A172 (cell line): ENCODE measurements around the gene TMEM119. TPM values are rescaled to one million over a fixed set of nuclear protein-coding genes. Genes with fewer than 3 reads are reported as not detected.
A peak's percentile ranks its signal among the peaks of the same experiment; 100 is the strongest.
"Not testable (repeated sequence)": the region's sequence is repeated elsewhere in the genome, so short reads cannot be mapped to it uniquely, and the experiment has no call there.

Experiments used
- DNase-seq: peaks from one replicate; pipeline ENCODE4 v3.0.0-alpha.2; 2015; ENCODE audit warnings: low spot score
- total RNA-seq: library from RNA; depleted of rRNA; stranded (reverse); fragments of >200 nt; shearing (Covaris generic); gene quantifications from 2 replicates; pipeline ENCODE4 v1.2.3, GENCODE V29; 2014

TMEM119 gene
- total RNA-seq, 1 experiment from 2014 or later: not detected

DNA sequence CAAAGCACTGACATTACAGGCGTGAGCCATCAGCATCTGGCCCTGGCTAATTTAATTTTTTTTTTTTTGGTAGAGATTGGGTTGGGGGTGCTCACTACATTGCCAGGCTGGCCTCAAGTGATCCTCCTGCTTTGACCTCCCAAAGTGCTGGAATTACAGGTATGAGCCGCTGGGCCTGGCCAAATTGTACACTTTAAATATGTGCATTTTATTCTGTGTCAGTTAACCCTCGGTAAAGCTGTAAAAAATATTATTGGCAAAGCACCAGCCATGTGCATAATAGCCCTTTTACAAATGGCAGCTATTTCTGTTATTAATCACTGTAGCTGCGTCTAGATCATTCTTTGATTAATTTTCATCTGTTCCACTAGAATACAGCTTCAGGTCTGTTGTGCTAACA lies 12.0 kb downstream of the TMEM119 start:
- DNase-seq: no peak

DNA sequence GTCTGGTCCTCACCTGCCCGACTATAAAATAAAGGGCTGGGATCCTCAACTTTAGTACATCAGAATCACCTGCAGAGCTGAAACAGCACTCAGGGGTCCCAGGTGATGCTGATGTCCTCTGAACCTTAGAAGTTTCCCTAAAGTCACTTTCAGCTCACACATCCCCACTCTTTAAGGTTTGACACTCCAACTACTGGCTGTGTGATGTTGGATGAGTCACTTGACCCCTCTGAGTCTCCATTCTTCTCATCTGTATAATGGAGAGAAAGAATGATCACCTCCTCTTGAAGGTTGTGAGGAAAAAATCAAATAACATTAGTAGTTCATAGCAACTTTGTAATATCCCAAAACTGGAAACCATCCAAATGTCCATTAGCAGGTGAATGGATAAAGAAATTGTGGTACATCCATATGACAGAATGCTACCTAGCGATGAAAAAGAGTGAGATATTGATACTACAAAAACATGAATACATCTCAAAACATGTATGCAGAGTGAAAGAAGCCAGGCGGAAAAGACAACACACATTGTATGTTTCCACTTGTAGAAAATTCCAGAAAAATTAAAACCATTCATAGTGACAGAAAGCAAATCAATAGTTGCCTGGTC lies 13.3 kb downstream of the TMEM119 start:
- no peak for DNase-seq

DNA sequence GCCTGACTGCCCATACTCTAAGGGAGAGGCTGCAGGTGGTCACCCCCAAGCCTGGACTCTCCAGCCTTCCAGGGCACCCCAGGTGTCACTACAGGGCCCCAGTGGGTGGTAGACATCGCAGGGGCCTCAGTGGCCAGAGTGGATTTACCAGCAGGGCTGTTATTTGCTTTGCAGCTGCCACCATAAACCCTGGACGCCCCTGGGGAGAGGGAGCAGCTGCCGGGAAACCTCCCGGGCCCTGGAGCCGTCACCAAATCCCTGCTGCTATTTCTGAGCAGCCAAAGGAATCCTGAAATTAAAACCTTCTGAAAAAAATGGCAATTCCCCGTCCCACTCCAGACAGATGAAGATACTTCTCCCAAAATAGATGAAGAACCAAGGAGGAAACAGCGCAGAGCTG lies 13.9 kb downstream of the TMEM119 start:
- no peak for DNase-seq

DNA sequence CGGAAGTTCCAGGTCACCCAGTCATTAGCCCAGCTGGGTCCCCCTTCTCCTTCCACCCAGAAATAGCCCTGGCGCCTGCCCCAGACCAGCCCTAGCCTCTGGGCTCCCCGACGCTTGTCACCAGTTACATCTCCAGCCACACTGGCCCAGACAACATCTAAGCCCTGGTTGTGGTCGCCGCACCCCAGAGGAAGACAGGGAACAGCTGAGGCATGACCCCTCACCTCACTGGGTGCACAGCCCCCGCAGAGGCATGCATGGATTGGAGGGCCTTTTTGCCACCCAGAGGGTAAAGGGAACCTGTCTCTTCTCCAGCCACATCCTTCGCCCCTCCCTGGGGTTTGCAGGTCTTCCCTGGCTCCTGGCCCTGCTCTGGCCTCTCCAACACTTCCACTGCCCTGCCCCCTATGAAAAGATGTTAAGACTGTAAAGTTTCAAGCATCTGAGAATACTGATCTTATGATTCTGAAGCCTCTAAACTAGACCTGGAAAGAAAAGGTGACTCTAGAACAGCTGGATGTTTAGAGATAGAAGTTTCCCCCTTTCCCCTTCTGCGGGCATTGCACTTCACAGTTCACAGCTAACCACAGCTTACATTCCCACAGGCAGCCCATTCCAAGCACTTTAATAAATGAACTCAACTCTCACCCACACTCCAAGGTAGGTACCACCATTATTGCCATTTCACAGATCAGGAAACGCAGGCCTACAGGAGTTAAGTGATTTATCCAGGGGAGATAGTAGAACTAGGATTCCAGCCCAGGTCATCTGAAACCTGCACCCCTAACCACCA lies 14.7 kb downstream of the TMEM119 start:
- DNase-seq: no peak

DNA sequence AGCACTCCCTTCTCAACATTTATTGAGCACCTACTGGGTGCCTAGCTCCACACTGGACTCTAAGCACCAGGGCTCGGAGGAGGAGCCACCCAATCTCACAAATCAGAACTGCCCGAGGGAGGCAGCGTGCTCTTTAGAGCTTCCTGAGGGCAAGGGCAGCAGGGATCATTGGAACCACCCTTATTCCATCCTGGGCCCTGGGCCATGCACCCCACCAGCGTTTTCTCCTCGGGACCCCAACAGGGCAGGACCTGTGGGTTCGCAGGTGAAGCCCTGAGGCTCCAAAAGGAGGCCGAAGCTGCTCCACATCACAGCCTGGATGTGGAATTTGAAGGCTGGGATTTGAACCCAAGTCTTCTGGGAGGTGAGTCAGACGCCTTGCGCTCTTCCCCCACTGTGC lies 15.4 kb downstream of the TMEM119 start:
- DNase-seq: no peak

DNA sequence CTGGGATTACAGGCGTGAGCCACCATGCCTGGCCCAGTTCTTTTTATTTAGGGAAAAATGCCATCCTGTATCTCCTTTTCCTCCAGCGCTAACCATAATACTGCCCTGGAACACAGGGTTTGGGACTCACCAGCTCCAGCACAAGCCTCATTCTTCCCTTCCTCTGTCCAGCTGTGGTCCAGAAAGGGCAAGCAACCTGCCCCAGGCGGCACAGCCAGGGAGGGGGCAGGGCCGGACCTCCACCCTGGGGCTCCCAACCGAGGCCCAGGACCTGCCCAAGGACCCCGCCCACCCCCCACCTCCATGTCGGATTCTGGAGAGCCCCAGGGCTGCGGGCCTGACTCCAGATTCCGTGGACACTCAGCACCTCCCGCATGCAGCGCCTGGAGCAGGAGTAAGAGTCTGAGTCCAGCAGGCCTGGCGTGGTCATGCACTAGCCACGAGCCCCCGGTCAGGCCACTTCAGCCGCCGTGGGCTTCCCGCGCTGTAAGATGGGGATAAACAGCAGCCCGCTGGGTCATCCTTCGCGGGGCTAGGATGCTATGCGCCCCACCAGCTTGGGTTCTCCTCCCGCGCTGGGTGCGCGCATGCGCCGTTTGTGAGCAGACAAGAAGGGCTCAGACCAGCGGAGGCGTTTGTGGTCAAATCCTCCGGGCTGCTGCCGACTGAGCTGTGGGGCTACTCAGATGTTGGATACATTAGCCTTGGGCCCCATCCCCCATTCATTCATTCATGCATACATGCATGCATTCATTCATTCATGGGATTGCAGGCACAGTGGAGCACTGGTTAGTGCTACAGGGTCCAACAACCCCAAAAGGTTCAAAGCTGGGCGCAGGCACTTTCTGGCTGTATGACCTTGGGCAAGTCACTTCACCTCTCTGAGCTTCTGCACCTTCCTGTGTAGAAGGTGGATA lies 16.3 kb downstream of the TMEM119 start:
- no peak for DNase-seq

DNA sequence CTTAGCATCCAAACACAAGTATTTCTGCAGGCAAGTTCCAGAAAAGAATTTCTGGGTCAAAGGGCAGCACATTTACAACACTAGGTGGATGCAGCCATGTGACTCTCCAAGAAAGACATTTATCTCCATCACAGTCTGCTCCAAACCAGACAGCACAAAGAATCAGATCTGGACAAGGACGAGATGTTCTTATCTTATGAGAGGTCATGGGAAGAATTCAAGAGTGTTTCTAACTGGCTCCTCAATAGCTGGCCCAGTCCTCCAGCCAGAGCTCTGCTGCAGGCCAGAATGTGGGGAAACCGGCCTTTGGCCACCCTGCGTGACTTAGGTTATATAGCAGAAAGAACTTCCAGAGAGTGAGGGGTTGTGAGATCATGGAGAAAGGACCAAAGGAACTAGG lies 17.4 kb downstream of the TMEM119 start:
- DNase-seq: no peak

DNA sequence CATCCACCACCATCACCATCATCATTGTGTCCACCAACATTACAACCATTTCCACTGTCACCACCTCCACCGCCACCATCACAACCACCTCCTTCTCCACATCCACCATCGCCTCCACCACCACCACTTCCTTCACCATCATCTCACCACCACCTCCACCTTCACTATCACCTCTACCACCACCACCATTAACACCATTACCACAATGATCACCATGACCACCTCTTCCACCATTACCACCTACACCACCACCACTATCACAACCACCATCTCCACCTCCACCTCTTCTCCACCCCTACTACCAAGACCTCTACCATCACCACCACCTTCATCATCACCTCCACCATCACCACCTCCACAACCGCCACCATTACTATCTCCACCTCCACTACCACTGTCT lies 19.1 kb downstream of the TMEM119 start:
- DNase-seq: no peak

DNA sequence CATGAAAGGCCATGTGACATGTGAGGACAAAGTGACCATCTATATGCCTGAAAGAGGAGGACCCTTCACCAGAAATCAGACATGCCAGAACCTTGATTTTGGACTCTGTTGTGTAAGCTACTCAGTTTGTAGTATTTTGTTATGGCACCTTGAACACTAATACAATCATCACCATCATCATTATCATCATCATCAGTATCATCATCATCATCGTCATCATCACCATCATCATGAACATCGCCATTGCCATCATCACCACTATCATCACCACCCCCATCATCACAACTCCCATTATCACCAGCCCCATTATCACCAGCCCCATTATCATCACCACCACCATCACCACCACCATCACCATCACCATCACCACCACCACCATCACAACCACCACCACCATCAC lies 19.6 kb downstream of the TMEM119 start:
- DNase-seq: no peak

DNA sequence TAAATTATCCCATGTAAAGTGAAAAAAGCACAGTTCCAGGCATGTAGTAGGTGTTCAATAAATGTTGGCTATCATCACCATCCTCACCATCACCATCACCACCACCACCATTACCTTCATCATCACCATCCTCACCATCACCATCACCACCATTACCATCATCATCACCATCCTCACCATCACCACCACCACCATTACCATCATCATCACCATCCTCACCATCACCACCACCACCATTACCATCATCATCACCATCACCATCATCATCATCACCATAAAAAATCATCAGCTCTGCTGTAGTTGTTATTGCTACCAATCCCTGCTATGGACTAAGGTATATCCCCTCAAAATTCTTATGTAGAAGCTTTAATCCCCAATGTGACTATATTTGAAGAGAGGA lies 20.4 kb downstream of the TMEM119 start:
- DNase-seq: no peak

DNA sequence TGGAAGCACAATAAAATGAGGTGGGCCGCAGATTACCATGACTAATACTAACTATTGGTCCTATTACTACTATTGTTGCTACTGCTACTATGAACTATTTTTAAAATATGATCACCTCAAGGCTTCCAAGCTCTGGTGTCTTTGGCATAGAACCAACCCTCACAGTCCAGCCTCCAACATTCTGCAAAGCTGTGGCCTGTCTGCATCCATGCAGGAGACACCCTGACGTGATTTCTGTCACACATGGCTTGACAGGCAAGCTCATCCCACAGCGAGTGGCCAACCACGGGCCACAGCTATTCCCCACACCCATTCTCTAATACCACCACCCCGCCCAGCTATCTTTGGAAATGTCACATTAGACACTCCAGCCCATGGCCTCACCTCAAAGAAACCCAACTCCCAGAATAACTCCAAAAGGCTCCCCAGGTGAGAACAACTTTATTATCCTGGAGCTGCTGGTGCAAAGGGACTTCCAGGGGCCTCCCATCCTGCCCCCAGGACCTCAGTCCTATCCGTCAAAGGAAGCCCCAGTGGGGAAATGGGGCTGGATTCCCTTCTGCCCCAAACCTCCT lies 21.1 kb downstream of the TMEM119 start:
- no peak for DNase-seq

DNA sequence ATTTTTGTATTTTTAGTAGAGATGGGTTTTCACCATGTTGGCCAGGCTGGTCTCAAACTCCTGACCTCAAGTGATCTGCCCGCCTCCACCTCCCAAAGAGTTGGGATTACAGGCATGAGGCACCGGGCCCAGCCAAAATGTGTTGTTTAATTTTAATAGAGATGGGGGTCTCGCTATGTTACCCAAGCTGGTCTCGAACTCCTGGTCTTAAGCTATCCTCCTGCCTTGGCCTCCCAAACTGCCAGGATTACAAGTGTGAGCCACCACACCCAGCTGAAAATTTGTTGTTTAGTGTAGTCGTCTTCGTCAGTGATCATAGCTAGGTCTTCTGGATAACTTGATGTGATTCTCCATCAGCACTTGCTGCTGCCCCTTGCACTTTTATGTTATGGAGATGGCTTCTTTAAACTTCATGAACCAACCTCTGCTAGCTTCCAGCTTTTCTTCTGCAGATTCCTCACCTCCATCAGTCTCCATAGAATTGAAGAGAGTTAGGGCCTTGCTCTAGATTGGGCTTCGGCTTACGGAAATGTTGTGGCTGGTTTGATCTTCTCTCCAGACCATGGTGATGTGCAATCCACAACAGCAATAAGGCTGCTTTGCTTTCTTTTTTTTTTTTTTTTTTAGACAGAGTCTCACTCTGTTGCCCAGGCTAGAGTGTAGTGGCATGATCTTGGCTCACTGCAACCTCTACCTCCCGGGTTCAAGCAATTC lies 22.5 kb downstream of the TMEM119 start:
- no peak for DNase-seq

DNA sequence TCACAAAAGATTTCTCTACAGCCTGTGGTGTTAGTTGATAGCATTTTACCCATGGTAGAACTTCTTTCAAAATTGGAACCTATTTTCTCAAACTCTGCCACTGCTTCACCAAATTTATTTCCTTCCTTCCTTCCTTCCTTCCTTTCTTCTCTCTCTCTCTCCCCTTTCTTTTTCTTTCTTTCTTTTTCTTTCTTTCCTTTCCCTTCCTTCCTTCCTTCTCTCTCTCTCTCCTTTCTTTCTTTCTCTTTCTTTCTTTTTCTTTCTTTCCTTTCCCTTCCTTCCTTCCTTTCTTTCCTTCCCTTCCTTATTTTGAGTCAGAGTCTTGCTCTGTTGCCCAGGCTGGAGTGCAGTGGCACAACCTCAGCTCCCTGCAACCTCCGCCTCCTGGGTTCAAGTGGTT lies 23.6 kb downstream of the TMEM119 start:
- DNase-seq: not testable (repeated sequence)

DNA sequence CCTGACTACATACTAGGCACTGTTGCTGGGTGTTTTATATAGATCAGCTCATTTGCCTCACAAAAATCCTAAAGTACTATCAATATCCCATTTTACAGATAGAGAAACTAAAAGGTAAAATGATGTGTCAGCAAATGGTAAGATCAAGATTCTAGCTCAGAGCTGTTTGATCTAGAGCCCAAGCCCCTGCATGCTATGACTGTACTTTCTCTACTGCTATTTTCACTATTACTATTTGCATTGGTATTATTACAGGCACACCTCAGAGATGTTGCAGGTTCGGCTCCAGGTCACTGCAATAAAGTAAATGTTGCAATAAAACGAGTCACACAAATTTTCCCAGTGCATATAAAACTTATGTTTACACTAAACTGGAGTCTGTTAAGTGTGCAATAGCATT lies 24.6 kb downstream of the TMEM119 start:
- DNase-seq: no peak

DNA sequence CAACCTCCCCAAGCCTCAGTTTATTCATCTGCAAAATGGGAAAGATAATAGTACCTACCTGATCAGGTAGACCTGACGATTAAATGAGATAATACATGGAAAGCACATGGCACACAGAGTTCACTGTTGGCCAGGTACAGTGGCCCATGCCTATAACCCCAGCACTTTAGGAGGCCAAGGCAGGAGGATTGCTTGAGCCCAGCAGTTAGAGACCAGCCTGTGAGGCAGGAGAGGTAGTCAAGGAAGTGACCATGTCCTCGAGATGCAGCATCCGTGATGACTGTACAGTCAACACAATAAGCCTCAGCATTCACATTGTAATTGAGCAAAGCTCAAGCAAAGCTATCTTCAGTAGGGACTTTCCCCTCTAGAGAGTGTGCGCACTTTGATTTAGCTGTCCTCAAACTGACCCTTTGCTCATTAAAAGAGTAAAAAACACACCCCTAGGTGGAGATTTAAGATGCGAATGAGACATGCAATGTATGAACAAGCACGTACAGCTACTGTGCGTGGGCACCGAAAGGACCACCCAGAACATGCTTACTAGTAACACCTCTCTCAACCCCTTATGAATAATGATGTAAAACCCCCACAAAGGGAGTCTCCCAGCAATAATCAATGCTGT lies 25.6 kb downstream of the TMEM119 start:
- DNase-seq: peak; percentile 47

DNA sequence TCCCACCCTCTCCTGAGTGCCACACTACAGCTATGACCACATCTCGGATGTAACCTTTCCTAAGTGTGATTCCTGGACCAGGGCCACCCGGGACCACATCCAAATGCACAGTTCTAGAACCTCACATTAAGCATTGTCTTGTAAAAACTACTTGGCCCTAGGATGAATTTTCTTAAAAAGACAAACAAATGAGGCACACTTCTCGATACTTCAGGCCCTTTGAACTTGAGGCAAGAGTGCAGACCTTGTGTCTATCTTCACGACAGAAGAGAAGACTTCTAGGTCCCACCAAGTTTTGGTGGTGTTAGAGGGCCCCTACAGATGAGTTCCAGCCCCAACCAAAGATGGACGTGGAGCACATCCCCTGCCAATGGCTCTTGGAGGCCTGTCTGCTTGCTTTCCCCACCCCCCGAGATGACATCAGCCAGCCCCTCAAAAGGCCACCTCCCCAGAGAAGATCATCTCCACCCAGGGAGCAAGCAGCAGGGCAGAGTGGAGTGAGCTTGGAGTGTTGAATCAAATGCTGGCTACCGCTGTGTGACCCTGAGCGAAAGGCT lies 26.2 kb downstream of the TMEM119 start:
- DNase-seq: no peak

DNA sequence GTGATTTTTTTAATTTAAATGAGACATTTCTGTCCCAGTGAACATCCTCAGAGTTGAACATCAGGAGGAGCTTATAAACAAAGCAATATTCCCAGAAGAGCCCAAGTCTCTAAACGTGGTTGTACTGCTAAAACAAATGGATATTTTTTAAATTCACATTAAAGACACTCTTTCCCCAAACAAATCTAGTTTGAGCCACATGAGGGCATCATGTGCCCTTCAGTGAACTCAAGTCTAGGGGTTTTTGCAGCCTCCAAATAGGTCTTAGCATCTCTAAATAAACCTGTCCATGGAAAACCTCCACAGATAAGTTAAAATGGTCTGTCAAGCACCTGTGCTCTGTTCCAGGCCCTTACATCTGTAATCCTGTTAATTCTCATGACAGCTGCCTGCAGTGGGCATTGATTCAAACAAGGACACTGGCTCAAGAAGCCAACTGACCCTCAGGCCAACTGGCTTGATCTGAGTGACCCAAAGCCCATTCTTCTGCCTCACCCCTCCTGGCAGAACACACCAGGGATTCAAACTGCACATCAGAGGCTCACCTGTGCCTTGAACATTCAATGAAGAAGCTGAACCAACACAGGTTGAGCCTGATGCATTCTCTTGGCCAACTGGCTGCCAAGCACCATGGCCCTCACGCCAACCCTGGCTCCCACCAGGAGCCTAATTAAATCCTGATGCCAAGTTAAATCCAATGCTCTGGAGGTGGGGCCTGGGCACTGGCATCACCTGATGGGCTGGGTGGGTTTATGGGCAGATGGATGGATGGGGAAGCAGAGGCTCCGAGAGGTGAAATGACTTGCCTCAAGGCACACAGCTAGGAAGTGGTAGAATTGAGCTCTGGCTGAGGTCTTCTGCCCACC lies 26.9 kb downstream of the TMEM119 start:
- DNase-seq: peak; percentile 18

DNA sequence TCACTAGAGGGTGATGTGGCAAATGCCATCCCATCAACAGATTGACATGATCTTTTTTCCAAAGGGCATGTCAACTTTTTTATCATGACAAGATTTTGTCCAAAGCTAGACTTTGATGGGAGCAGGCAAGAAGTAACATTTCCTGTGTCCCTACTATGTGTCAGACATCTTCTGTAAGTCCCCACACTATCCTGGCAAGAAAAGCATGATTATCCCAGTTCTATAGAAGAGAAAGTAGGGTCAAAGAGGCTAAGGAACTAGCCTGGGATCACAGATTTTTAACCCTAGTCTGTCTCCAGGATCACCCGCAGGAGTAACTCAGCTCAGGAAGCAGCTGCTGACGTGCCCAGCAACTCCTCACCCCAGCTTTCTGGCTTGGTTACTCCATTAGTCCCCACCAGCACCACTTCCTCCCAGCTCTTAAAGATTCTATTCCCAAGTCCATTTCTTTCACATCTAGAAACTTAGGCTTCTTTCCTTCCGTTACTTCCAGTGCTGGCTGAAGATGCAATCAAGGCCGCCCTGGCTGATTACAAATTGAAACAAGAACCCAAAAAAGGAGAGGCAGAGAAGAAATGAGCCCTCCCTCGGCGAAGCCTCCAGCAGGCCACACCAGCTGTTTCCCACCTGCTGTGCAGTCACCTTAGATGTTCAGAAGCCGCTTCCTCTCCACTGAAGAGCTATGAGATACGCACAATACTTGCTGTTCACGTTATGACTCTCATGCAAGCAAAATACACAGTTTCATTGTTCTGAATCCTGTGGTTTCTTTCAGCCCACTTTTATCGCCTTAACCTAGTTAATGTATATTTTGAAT lies 29.3 kb downstream of the TMEM119 start:
- DNase-seq: no peak
